ENCODE data around the gene DES.
"Not testable (repeated sequence)": the region's sequence is repeated elsewhere in the genome, so short reads cannot be mapped to it uniquely, and the experiment has no call there.

Gene DES

DNA sequence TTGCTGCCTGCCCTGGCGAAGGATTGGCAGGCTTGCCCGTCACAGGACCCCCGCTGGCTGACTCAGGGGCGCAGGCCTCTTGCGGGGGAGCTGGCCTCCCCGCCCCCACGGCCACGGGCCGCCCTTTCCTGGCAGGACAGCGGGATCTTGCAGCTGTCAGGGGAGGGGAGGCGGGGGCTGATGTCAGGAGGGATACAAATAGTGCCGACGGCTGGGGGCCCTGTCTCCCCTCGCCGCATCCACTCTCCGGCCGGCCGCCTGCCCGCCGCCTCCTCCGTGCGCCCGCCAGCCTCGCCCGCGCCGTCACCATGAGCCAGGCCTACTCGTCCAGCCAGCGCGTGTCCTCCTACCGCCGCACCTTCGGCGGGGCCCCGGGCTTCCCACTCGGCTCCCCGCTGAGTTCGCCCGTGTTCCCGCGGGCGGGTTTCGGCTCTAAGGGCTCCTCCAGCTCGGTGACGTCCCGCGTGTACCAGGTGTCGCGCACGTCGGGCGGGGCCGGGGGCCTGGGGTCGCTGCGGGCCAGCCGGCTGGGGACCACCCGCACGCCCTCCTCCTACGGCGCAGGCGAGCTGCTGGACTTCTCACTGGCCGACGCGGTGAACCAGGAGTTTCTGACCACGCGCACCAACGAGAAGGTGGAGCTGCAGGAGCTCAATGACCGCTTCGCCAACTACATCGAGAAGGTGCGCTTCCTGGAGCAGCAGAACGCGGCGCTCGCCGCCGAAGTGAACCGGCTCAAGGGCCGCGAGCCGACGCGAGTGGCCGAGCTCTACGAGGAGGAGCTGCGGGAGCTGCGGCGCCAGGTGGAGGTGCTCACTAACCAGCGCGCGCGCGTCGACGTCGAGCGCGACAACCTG is at the start of gene DES:
Gene DES, plus strand, starts transcription at position 223 of the 857 bp plus-strand sequence. Its CDS starts 86 bp downstream, at position 309.
- DNase-seq = no peak

DNA sequence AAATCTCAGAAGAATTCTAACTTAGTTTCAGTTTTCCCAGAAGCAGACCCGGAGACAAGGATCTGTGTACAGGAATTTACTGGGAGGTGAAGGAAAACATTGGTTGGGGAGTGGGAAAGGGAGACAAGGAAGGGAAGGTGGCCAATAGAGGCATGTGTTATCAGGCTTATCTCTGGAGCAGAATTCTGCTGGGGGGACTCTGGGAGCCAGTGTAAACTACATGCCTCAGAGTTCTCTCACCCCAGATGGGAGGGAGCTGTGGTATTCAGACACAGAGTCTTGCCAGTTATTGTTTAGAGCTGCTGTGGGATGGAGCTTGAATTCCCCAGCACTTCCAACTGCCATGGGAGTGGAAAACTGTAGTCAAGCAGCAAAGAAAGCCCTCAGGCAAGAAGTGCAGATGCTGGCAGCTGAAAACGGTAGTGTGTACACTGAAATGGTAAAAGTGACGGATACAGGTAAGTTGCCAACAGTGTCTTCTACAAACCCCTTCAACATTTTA is 49.4 kb upstream of the DES start:
- no peak for DNase-seq

- DNase-seq = no peak
Observed at GRCh38 chr2:219369447-219369861, 48.7 kb upstream of the DES start.

GRCh38 chr2:219378163-219378851 is 39.9 kb upstream of the DES start:
- no peak for DNase-seq

GRCh38 chr2:219380926-219381325 is 37.3 kb upstream of the DES start:
- no peak for DNase-seq

- no peak for DNase-seq
Observed at GRCh38 chr2:219381448-219381847, 36.7 kb upstream of the DES start.

GRCh38 chr2:219384083-219384713 is 34.0 kb upstream of the DES start:
- no peak for DNase-seq

GRCh38 chr2:219384859-219385258 is 33.3 kb upstream of the DES start:
- no peak for DNase-seq

- no peak for DNase-seq
Observed at GRCh38 chr2:219385958-219386520, 32.1 kb upstream of the DES start.

- DNase-seq = no peak
Observed at GRCh38 chr2:219386532-219387280, 31.5 kb upstream of the DES start.

DNA sequence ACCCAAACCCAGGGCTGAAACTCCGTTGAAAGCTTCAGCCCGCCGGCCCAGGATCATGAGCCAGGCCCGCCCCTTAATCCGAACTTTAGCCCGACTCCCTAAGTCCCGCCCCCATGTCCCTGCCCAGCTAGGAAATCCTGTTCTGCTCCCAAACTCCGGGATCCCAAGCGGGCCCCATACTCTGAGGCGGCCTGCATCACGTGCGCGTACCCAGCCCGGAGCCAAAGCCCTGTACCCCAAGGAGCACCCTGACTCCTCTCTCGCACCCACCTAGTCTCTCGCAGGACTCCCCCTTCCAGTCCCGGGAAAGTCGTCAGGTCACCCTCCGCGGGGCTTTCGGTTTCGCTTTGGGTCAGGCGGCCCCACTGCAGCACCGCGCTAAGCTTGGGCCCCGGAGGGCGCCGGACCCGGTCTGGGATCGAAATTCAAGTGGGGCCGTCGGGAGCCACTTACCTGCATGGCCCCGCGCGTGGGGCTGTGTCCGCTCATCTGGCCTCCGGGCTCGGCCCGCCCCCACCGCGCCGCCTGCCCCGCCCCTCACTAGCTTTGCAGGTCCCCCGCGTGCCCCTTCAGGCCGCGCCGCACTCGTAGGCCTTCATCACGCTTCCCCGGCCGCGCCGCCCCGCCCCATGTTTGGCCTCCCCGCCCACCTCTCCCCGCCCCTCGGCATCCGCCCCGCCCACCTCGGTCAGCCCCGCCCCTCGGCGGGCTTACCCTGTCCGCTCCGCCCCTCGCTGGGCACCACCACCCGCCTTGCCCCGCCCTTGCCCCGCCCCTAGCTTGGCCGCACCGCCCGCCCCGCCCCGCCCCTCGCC is 30.7 kb upstream of the DES start, which contains the start of gene DNPEP:
Gene DNPEP, minus strand, starts transcription at position 607 of the 815 bp plus-strand sequence. Its CDS starts 118 bp downstream, at position 489.
- DNase-seq = peak; percentile 90

GRCh38 chr2:219388121-219388906 is 29.9 kb upstream of the DES start:
- DNase-seq = peak; percentile 98

DNA sequence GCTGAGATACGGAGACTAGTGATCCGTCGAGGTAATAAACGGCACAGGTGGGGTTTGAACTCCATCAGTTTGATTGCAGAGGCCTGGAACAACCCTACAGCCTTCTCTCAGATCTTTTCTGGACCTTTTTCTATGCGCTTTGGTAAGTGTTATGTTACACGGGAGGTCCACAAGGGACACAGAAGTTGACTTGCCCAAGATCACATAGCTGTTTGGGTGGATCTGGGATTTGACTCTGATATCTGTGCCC is 29.3 kb upstream of the DES start:
- no peak for DNase-seq

- DNase-seq = no peak
Observed at GRCh38 chr2:219392754-219393153, 25.4 kb upstream of the DES start.

- not testable (repeated sequence) for DNase-seq
Observed at GRCh38 chr2:219395056-219395455, 23.1 kb upstream of the DES start.

- no peak for DNase-seq
Observed at GRCh38 chr2:219395609-219396008, 22.6 kb upstream of the DES start.

- DNase-seq = no peak
Observed at GRCh38 chr2:219396863-219397457, 21.2 kb upstream of the DES start.

DNA sequence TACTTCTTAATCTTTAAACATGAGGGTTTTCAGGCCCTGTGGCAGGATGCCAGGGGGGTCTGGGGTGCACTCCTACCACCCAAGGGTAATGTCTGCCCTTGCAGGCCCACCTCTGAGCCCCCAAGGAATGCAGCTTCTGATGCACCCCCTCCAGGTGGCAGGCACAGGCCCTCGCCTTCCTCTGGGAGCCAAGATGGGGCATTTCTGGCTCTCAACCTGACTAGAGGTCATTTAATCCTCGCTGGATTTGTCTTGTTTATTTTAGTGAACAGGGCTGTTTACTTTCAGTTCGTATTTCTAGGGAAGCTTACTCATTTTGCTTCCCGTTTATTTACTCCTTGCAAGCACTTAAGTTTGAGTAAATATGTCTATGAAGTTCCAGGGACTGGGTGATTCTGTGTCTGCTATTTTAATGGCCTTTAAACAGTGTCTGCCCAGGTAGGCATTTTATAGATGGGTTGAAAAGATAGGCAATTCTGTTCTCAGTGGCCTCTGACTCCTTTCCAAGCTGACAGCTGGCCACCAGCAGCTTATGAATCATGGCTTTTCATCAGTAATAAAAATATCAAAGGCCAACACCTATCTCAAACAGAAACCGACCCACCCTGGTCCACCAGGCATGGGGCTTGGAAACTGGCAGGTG is 19.3 kb upstream of the DES start:
- DNase-seq = no peak

GRCh38 chr2:219399716-219400478 is 18.3 kb upstream of the DES start:
- DNase-seq = no peak

All from CD4-positive, alpha-beta T cell treated with Interleukin-4 for 4 hours (primary cell).